HCT116 (cell line): ENCODE results near the gene CEMIP2. TPM values are rescaled to one million over a fixed set of nuclear protein-coding genes. Genes with fewer than 3 reads are reported as not detected.

Source experiments
- ATAC-seq: fragments of 200-7000 bp; cut with Tn5 transposase; 2 replicates; pipeline ENCODE4 v1.9.1; 2020; ENCODE audit warnings: mild to moderate bottlenecking, moderate library complexity
- BruUV-seq: library from RNA; stranded (reverse); fragments of 400-500 nt; replicated peaks from 2 replicates; lab custom pipeline; 2021; lab: Mats Ljungman, UMichigan
- CTCF ChIA-PET: fragments of 300-600 bp; sonication (Branson Sonifier 250); formaldehyde crosslinking; loops from one replicate; lab custom pipeline; 2021; ENCODE audit warnings: antibody characterized with exemption; lab: Charles Lee
- POLR2A ChIA-PET: fragments of 300-600, 350-600 bp; sonication (Branson Sonifier 250); formaldehyde crosslinking; loops from one replicate; lab custom pipeline; 2021; ENCODE audit warnings: antibody characterized with exemption; lab: Charles Lee
- RAD21 ChIA-PET, 2 experiments: fragments of 300-600 bp; sonication (Branson Sonifier 250); formaldehyde crosslinking; loops; one replicate each; lab custom pipeline; 2023; ENCODE audit warnings: low total read pairs in 2 of 2; ENCODE audit not compliant: uncharacterized antibody in 2 of 2, unreplicated experiment in 2 of 2, low non-redundant PET in 1 of 2; lab: Charles Lee
- DNase-seq: peaks from one replicate; pipeline ENCODE4 v3.0.0-alpha.2; 2010; ENCODE audit warnings: low read depth, low spot score
- H2AFZ ChIP-seq: fragments of 200-600 bp; shearing (Covaris generic), sonication (generic); 2 replicates; pipeline ENCODE4 v1.6.1; 2017; ENCODE audit warnings: low read depth, mixed run types, mixed read lengths, antibody characterized with exemption, low read length; ENCODE audit not compliant: poor library complexity, severe bottlenecking
- H3K27ac ChIP-seq: 2 replicates; pipeline ENCODE4 v1.5.1; 2012; ENCODE audit warnings: low read depth, low read length
- H3K27me3 ChIP-seq: fragments of 200-600 bp; sonication (generic); 2 replicates; pipeline ENCODE4 v1.6.1; 2016; ENCODE audit warnings: mixed run types, low read length, mixed read lengths; ENCODE audit not compliant: insufficient read depth
- H3K36me3 ChIP-seq, 2 experiments: fragments of 200-500 bp in 1 of 2; fragments of 200-600 bp in 1 of 2; sonication (Bioruptor generic) in 1 of 2; sonication (generic) in 1 of 2; 2 replicates each; pipeline versions ENCODE4 v1.5.1 to v1.6.1; 2014 to 2016; ENCODE audit warnings: low read length in 2 of 2, inconsistent platforms in 1 of 2, mixed read lengths in 1 of 2, mixed run types in 1 of 2; ENCODE audit not compliant: insufficient read depth in 2 of 2, control insufficient read depth in 1 of 2
- H3K4me1 ChIP-seq, 2 experiments: fragments of 200-600 bp in 1 of 2; sonication (generic) in 1 of 2; 2 replicates each; pipeline versions ENCODE4 v1.5.1 to v1.6.1; 2012 to 2017; ENCODE audit warnings: low read length in 2 of 2, inconsistent platforms in 1 of 2, mild to moderate bottlenecking in 1 of 2, mixed read lengths in 1 of 2, mixed run types in 1 of 2, moderate library complexity in 1 of 2; ENCODE audit not compliant: insufficient read depth in 2 of 2, control insufficient read depth in 1 of 2
- H3K4me2 ChIP-seq: fragments of 200-600 bp; sonication (generic); 2 replicates; pipeline ENCODE4 v1.6.1; 2017; ENCODE audit warnings: mixed run types, low read length, mixed read lengths
- H3K4me3 ChIP-seq, 2 experiments: fragments of 200-600 bp in 1 of 2; sonication (generic) in 1 of 2; replicated peaks in 1 of 2; 2 replicates each; pipeline ENCODE4 v1.5.1; 2011 to 2016; ENCODE audit warnings: low read length in 2 of 2, control low read depth in 1 of 2, low read depth in 1 of 2, mild to moderate bottlenecking in 1 of 2, mixed read lengths in 1 of 2, mixed run types in 1 of 2
- H3K79me2 ChIP-seq: fragments of 200-600 bp; sonication (generic); 2 replicates; pipeline ENCODE4 v1.6.1; 2017; ENCODE audit warnings: mild to moderate bottlenecking, mixed run types, low read length, moderate library complexity, mixed read lengths; ENCODE audit not compliant: insufficient read depth
- H3K9ac ChIP-seq: fragments of 200-600 bp; sonication (generic); 2 replicates; pipeline ENCODE4 v1.6.1; 2016; ENCODE audit warnings: low read length, mixed read lengths
- H3K9me2 ChIP-seq: fragments of 200-600 bp; sonication (generic), shearing (Covaris generic); 2 replicates; pipeline ENCODE4 v1.6.1; 2017; ENCODE audit warnings: mixed run types, mild to moderate bottlenecking, moderate library complexity; ENCODE audit not compliant: insufficient read depth
- H3K9me3 ChIP-seq, 2 experiments: fragments of 200-500 bp in 1 of 2; fragments of 200-600 bp in 1 of 2; sonication (Bioruptor generic) in 1 of 2; sonication (generic) in 1 of 2; 2 replicates each; pipeline ENCODE4 v1.6.1; 2014 to 2017; ENCODE audit warnings: low read length in 2 of 2, mixed read lengths in 2 of 2, inconsistent platforms in 1 of 2, low read depth in 1 of 2, mild to moderate bottlenecking in 1 of 2, mixed run types in 1 of 2, moderate library complexity in 1 of 2; ENCODE audit not compliant: control insufficient read depth in 1 of 2, insufficient read depth in 1 of 2
- H4K20me1 ChIP-seq: fragments of 200-600 bp; sonication (generic), shearing (Covaris generic); 2 replicates; pipeline ENCODE4 v1.6.1; 2017; ENCODE audit warnings: mixed run types, mild to moderate bottlenecking, moderate library complexity; ENCODE audit not compliant: insufficient read depth
- CBX3 ChIP-seq: IDR thresholded peaks from 2 replicates; pipeline ENCODE4 v1.6.1; 2012; ENCODE audit warnings: low read depth
- MAX ChIP-seq: IDR thresholded peaks from 2 replicates; pipeline ENCODE4 v1.6.1; 2012
- SRF ChIP-seq: IDR thresholded peaks from 2 replicates; pipeline ENCODE4 v1.6.1; 2012; ENCODE audit warnings: low read depth
- YY1 ChIP-seq: IDR thresholded peaks from 2 replicates; pipeline ENCODE4 v1.6.1; 2011; ENCODE audit warnings: low read length, low read depth, moderate library complexity, mild to moderate bottlenecking; ENCODE audit not compliant: insufficient replicate concordance; ENCODE audit errors: extremely low read depth
- ZFX ChIP-seq: fragments of 450-650 bp; IDR thresholded peaks from 2 replicates; pipeline ENCODE4 v1.6.1; 2017
- ZNF274 ChIP-seq: fragments of 200-500 bp; sonication (Bioruptor generic); IDR thresholded peaks from 2 replicates; pipeline ENCODE4 v1.6.1; 2014; ENCODE audit warnings: mild to moderate bottlenecking, low read depth, low read length, inconsistent platforms
- intact Hi-C: fragments of 100-400 bp; cut with micrococcal nuclease; formaldehyde crosslinking; loops from 2 replicates; pipeline ENCODE4 v1.10.0; 2022
- total RNA-seq: library from RNA; stranded (reverse); gene quantifications from one replicate; pipeline ENCODE4 v1.2.1, GENCODE V29; 2021; ENCODE audit not compliant: unreplicated experiment
- TF ChIP-seq, protein P1 (sequence below): IDR thresholded peaks from 2 replicates; pipeline ENCODE4 v1.6.1; 2011; ENCODE audit warnings: mild to moderate bottlenecking, low read length, moderate library complexity; ENCODE audit not compliant: insufficient replicate concordance; ENCODE audit errors: extremely low read depth

The CEMIP2 gene
- total RNA-seq, 1 experiment from 2014 or later = 14.3 TPM

DNA sequence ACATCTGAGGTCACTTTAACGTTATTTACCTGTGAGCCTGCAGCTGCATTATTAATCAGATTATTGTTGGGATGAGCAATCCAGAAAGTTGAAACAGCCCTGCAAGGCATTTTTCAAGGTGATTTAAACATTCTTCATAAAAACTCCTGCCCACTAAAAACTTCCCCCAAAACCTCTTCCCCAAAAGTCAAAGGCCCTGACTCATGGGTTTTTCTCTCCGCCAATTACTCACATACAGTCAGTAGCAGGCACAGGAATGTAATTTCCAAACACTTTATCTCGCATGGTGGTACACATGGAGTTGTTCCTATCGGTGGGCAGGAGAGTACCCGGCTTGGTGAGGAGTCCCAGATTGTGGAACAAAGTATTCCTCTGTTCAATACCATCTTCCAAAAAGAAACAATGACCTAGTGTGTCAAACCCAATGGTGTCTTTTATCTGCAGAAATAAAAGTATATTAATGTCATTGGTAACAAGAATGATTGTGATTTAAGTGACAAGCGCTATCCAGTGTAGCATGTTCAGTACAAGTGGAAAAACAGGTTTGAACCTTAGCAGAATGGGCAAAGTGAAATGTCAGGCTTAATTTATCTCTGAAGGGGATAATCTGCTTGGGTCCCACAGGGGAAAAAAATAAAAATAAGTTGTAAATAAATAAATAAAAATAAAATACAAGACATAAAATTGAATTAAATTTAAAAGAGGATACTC is 38.3 kb downstream of the CEMIP2 start:
- Histone ChIP-seq H3K9ac (no peak overlapping the region), H3K27ac (no peak overlapping the region), H3K36me3 (peaks cover 0 to 6% of the 10 kb centered on the region in 2 experiments; a peak in 2 of 4 replicates), H3K27me3 (no peaks in the 10 kb centered on the region), H3K4me2 (no peak overlapping the region), H2AFZ (no peak overlapping the region), H4K20me1 (no peaks in the 10 kb centered on the region; the same call in 1 of the 2 replicates), H3K79me2 (no peaks in the 10 kb centered on the region), H3K4me1 (peaks cover 11 to 17% of the 10 kb centered on the region in 2 experiments), H3K4me3 (no peak overlapping the region)
- ChIA-PET POLR2A (no interaction called here), RAD21 (interaction anchor here in 1 of 2 experiments (0.7 kb wide), 1 partner anchor 125 kb away, joined by 3 read pairs; no protein-coding TSS in a partner anchor)
- DNase-seq (no peak), ATAC-seq (no peak)
- BruUV-seq = no TSS peak
- no peak for TF ChIP-seq YY1
- no peak for TF ChIP-seq SRF
- no peak for TF ChIP-seq MAX
- TF ChIP-seq, protein P1, sequence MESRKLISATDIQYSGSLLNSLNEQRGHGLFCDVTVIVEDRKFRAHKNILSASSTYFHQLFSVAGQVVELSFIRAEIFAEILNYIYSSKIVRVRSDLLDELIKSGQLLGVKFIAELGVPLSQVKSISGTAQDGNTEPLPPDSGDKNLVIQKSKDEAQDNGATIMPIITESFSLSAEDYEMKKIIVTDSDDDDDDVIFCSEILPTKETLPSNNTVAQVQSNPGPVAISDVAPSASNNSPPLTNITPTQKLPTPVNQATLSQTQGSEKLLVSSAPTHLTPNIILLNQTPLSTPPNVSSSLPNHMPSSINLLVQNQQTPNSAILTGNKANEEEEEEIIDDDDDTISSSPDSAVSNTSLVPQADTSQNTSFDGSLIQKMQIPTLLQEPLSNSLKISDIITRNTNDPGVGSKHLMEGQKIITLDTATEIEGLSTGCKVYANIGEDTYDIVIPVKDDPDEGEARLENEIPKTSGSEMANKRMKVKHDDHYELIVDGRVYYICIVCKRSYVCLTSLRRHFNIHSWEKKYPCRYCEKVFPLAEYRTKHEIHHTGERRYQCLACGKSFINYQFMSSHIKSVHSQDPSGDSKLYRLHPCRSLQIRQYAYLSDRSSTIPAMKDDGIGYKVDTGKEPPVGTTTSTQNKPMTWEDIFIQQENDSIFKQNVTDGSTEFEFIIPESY = no peak
- no peak for TF ChIP-seq ZFX
- TF ChIP-seq CBX3 = no peak
- no peak for TF ChIP-seq ZNF274
- TF ChIP-seq, all 23 proteins: peak for 0
- Histone ChIP-seq H3K9me3 (no peaks in the 10 kb centered on the region), H3K9me2 (no peaks in the 10 kb centered on the region)
- intact Hi-C loops = no loop called here
- CTCF ChIA-PET = no interaction called here
